Measurements from ENCODE around the gene ATG13. TPM values are rescaled to one million over a fixed set of nuclear protein-coding genes. Genes with fewer than 3 reads are reported as not detected.

ATG13 gene
- total and polyA plus RNA-seq, 4 donors, result 29.1 to 72.8 (median 52.4) TPM

DNA sequence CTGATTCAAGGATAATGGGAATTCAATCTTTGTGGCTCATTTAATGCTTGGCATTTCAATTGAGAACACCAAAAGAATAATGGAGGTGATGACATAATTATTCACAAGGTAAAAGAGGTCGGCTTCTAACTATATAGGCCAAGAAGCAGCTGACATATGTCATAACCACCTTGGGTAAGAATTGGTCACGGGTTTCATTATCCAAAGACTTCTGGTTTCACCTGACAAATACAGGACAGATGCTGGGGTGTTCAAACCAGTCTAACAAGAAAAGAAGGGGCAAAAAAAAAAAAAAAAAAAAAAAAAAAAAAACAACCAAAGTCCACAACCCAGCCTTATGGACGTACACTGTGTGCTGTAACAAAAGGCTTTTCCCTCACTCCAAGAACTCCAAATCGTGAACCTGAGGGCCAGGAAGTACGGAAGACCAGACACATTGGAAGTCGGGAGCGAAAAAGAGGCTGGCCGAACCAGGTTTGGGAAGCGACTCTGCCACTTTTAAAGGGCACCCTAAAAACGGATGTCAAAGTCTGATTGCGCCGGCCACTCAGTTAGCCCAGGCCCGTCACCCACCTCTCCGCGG, 711 bp upstream of the ATG13 start:
- peaks cover 0 to 3% (median under 1%) of the 10 kb centered on the region in 4 donors for H3K36me3 ChIP-seq (ENCODE audit: control insufficient read depth in 4 of 4, insufficient read depth in 4 of 4, low read length in 4 of 4)
- H3K4me3 ChIP-seq, result peak overlapping the region; percentile 52
- 2% methylated on average over 15 of the region's 15 CpGs for WGBS, 2 donors
- TF ChIP-seq, protein P1, sequence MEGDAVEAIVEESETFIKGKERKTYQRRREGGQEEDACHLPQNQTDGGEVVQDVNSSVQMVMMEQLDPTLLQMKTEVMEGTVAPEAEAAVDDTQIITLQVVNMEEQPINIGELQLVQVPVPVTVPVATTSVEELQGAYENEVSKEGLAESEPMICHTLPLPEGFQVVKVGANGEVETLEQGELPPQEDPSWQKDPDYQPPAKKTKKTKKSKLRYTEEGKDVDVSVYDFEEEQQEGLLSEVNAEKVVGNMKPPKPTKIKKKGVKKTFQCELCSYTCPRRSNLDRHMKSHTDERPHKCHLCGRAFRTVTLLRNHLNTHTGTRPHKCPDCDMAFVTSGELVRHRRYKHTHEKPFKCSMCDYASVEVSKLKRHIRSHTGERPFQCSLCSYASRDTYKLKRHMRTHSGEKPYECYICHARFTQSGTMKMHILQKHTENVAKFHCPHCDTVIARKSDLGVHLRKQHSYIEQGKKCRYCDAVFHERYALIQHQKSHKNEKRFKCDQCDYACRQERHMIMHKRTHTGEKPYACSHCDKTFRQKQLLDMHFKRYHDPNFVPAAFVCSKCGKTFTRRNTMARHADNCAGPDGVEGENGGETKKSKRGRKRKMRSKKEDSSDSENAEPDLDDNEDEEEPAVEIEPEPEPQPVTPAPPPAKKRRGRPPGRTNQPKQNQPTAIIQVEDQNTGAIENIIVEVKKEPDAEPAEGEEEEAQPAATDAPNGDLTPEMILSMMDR (IDR thresholded peaks at IDR 0.05; ENCODE audit: control extremely low read depth, extremely low read depth), result no peak
- no peaks in the 10 kb centered on the region for H3K9me3 ChIP-seq (ENCODE audit: control insufficient read depth in 4 of 4, insufficient read depth in 3 of 4, low read length in 3 of 4)
- H3K27me3 ChIP-seq (ENCODE audit: control insufficient read depth in 3 of 3, insufficient read depth in 3 of 3, low read length in 2 of 3), result no peaks in the 10 kb centered on the region
- H3K27ac ChIP-seq (ENCODE audit: low read depth in 1 of 2, low read length in 1 of 2), result peak overlapping the region; percentile 87 to 96
- ATAC-seq (ENCODE audit: insufficient read depth, low FRiP score) (no peak), DNase-seq (no peak)
- peaks cover 0 to 20% (median 6%) of the 10 kb centered on the region in 5 donors for H3K4me1 ChIP-seq (ENCODE audit: control insufficient read depth in 5 of 5, insufficient read depth in 5 of 5, low read length in 5 of 5)
- H3K9ac ChIP-seq (ENCODE audit: insufficient read depth in 1 of 2, low read length in 2 of 2), result peak overlapping the region; percentile 79 to 92

DNA sequence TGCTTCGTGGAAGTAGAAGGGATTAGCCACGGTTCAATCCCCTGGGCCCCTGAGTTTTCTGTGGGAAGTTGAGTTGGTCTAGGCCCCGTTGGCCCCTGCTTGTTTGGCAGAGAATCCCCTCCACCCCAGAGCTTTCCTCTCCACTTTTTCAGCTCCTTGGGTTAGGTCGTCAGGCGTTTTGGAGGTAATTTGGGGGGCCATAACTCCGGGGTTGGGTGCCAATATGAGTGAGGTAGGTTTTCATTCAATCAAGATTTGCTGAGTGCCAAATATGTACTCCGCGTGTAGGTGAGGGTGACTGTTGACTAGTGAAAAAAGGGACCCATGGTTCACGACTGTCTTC, 590 bp downstream of the ATG13 start:
- peaks cover 0 to 20% (median 5%) of the 10 kb centered on the region in 5 donors for H3K4me1 ChIP-seq (ENCODE audit: control insufficient read depth in 5 of 5, insufficient read depth in 5 of 5, low read length in 5 of 5)
- WGBS, 2 donors, result 3 to 4% methylated on average over 9 of the region's 9 CpGs

DNA sequence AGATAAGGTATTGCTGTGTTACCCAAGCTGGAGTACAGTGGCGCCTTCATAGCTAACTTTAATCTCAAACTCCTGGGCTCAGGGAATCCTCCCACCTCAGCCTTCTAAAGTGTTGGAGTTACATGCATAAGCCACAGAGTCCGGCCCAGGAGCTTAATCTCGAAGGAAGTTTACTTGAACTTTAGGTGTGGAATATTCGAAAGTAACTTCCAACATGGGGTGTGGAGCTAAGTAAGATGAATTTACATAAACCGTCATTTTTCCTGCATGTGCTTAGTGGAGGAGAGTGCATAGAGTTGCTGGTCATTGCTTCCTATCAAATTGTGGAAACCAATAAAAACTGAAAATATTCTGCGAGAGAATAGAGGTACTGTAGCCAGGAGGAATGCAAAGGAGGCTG, 1.5 kb downstream of the ATG13 start:
- TF ChIP-seq, protein P1 (IDR thresholded peaks at IDR 0.05; ENCODE audit: control extremely low read depth, extremely low read depth), result no peak
- DNase-seq, result no peak
- no peak overlapping the region for H3K9ac ChIP-seq (ENCODE audit: insufficient read depth in 1 of 2, low read length in 2 of 2)
- ATAC-seq (ENCODE audit: insufficient read depth, low FRiP score), result no peak
- H3K4me1 ChIP-seq (ENCODE audit: control insufficient read depth in 5 of 5, insufficient read depth in 5 of 5, low read length in 5 of 5), result peaks cover 0 to 20% (median 5%) of the 10 kb centered on the region in 5 donors
- H3K27ac ChIP-seq (ENCODE audit: low read depth in 1 of 2, low read length in 1 of 2), result no peak overlapping the region
- no peaks in the 10 kb centered on the region for H3K9me3 ChIP-seq (ENCODE audit: control insufficient read depth in 4 of 4, insufficient read depth in 3 of 4, low read length in 3 of 4)
- peaks cover 0 to 6% (median 1%) of the 10 kb centered on the region in 4 donors for H3K36me3 ChIP-seq (ENCODE audit: control insufficient read depth in 4 of 4, insufficient read depth in 4 of 4, low read length in 4 of 4)
- 66 to 83% methylated on average over 6 of the region's 6 CpGs for WGBS, 2 donors
- no peaks in the 10 kb centered on the region for H3K27me3 ChIP-seq (ENCODE audit: control insufficient read depth in 3 of 3, insufficient read depth in 3 of 3, low read length in 2 of 3)
- no peak overlapping the region for H3K4me3 ChIP-seq

More for the DNA sequence above, 590 bp downstream of the ATG13 start:
- TF ChIP-seq, protein P1 (IDR thresholded peaks at IDR 0.05; ENCODE audit: control extremely low read depth, extremely low read depth), result no peak
- ATAC-seq (ENCODE audit: insufficient read depth, low FRiP score) (no peak), DNase-seq (no peak)
- Histone ChIP-seq H3K27me3 (ENCODE audit: control insufficient read depth in 3 of 3, insufficient read depth in 3 of 3, low read length in 2 of 3) (no peaks in the 10 kb centered on the region), H3K9ac (ENCODE audit: insufficient read depth in 1 of 2, low read length in 2 of 2) (peak overlapping the region; percentile 92), H3K4me3 (peak overlapping the region; percentile 85), H3K9me3 (ENCODE audit: control insufficient read depth in 4 of 4, insufficient read depth in 3 of 4, low read length in 3 of 4) (no peaks in the 10 kb centered on the region), H3K36me3 (ENCODE audit: control insufficient read depth in 4 of 4, insufficient read depth in 4 of 4, low read length in 4 of 4) (peaks cover 0 to 6% (median 1%) of the 10 kb centered on the region in 4 donors), H3K27ac (ENCODE audit: low read depth in 1 of 2, low read length in 1 of 2) (peak overlapping the region; percentile 87 to 98)

DNA sequence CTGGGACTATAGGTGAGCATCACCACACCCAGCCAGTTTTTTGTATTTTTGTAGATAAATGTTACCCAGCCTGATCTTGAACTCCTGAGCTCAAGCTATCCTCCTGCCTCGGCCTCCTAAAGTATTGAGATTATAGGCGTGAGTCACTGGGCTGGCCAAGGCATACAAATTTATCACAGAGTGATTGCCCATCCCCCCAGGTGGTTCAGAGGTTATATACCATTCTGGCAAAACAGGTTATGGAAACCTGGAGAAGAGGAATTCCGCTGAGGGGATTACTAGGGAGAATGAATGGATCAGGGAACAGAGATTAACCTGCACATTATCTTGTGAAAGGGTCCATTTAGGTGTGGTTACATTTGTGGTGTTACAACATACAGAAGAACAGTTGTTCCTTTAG, 8.1 kb downstream of the ATG13 start:
- peaks cover 10 to 25% (median 21%) of the 10 kb centered on the region in 4 donors for H3K36me3 ChIP-seq (ENCODE audit: control insufficient read depth in 4 of 4, insufficient read depth in 4 of 4, low read length in 4 of 4)
- no peaks in the 10 kb centered on the region for H3K4me1 ChIP-seq (ENCODE audit: control insufficient read depth in 5 of 5, insufficient read depth in 5 of 5, low read length in 5 of 5)
- H3K27me3 ChIP-seq (ENCODE audit: control insufficient read depth in 3 of 3, insufficient read depth in 3 of 3, low read length in 2 of 3), result no peaks in the 10 kb centered on the region
- ATAC-seq (ENCODE audit: insufficient read depth, low FRiP score), result no peak
- no peaks in the 10 kb centered on the region for H3K9me3 ChIP-seq (ENCODE audit: control insufficient read depth in 4 of 4, insufficient read depth in 3 of 4, low read length in 3 of 4)
- no peak overlapping the region for H3K9ac ChIP-seq (ENCODE audit: insufficient read depth in 1 of 2, low read length in 2 of 2)
- TF ChIP-seq, protein P1 (IDR thresholded peaks at IDR 0.05; ENCODE audit: control extremely low read depth, extremely low read depth), result no peak
- no peak overlapping the region for H3K4me3 ChIP-seq
- H3K27ac ChIP-seq (ENCODE audit: low read depth in 1 of 2, low read length in 1 of 2), result no peak overlapping the region
- 93% methylated on average over 3 of the region's 3 CpGs for WGBS, 2 donors
- no peak for DNase-seq

Data from lung (tissue), 12 donors.